ENCODE measurements around the gene RPRD1B. TPM values are rescaled to one million over a fixed set of nuclear protein-coding genes. Genes with fewer than 3 reads are reported as not detected.

RPRD1B gene
- total and polyA plus RNA-seq, 2 of the 4 experiments (the other 2 are of a cell fraction) = 8.4 to 9.9 TPM

DNA sequence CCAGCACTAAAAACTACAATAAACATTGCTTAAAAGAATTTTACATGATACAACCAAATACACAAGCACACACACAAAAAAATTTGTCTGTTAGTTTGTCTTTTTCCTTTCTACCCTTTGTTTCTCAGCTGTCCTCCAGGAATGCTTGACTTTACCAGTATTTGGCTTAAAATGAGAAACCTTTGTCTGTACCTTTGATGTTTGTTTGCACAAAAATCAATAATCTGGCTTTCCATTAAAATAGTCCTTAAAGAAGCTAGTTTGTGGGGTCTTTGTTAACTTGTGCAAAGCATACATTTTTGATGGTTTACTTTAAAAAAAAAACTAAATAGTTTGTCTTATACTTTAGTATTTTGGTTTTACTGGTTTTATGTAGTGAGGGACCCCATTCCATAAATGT, 49.3 kb downstream of the RPRD1B start:
- H3K18ac ChIP-seq (ENCODE audit: low read depth, low read length) = no peak overlapping the region; the same call in 1 of the 2 replicates
- H3K14ac ChIP-seq (replicated peaks; ENCODE audit: low read depth, low read length) = peak overlapping the region; percentile 43; the same call in 1 of the 2 replicates
- H3K56ac ChIP-seq (ENCODE audit: extremely low read depth, insufficient read depth, low read length) = no peak overlapping the region
- no peaks in the 10 kb centered on the region for H4K20me1 ChIP-seq (ENCODE audit: insufficient read depth, low read length)
- H4K5ac ChIP-seq (ENCODE audit: low read depth, low read length) = peak overlapping the region; percentile 54; the same call in 1 of the 2 replicates
- H4K91ac ChIP-seq (ENCODE audit: insufficient read depth, low read depth, low read length) = 0 out of 2 replicates have a peak overlapping the region, but pooled peaks have one; percentile 19
- intact Hi-C loops (cut with micrococcal nuclease) = loop anchor here (5.0 kb wide), 1 partner anchor 34 kb away; no protein-coding TSS in a partner anchor
- DNase-seq (no peak), ATAC-seq (ENCODE audit: low read depth) (no peak)
- H2BK5ac ChIP-seq (ENCODE audit: low read depth, low read length, poor library complexity, severe bottlenecking) = peak overlapping the region; percentile 68
- H3K9ac ChIP-seq (ENCODE audit: low read depth, low read length) = no peak overlapping the region
- H3K79me1 ChIP-seq (ENCODE audit: low read depth in 1 of 2, low read length in 2 of 2) = peaks cover 33 to 65% of the 10 kb centered on the region in 2 experiments
- dilution Hi-C loops (cut with HindIII; ENCODE audit: low sequenced_read_pairs, unreplicated experiment) = no loop called here
- H3K9me1 ChIP-seq (ENCODE audit: insufficient read depth, low read length) = peaks cover 27% of the 10 kb centered on the region
- no peak overlapping the region for H3K4me3 ChIP-seq (ENCODE audit: insufficient read depth, low read depth, low read length)
- peak overlapping the region; percentile 47 to 65; a peak in 3 of 4 replicates for H4K8ac ChIP-seq (ENCODE audit: low read depth in 2 of 2, low read length in 2 of 2)
- TF ChIP-seq NFE2L2 (IDR thresholded peaks at IDR 0.05; ENCODE audit: low read depth, low read length) = no peak
- ChIA-PET CTCF (interaction anchor here (0.7 to 1.2 kb wide), 2 partner anchors 9 to 338 kb away, joined by 5 to 10 read pairs; no protein-coding TSS in a partner anchor), POLR2A (ENCODE audit: unreplicated experiment) (no interaction called here)
- no TSS peak for BruUV-seq (replicated peaks)
- in situ Hi-C loops (cut with MboI; ENCODE audit: low sequenced_read_pairs) = no loop called here
- peak overlapping the region; percentile 16; the same call in 1 of the 2 replicates for H3K23ac ChIP-seq (ENCODE audit: low read depth, low read length)
- no peak overlapping the region for H2BK15ac ChIP-seq (ENCODE audit: low read depth, low read length)
- peaks cover 2% of the 10 kb centered on the region; the same call in 1 of the 2 replicates for H3K9me3 ChIP-seq (ENCODE audit: control insufficient read depth, insufficient read depth, low read length)
- no peak overlapping the region for H2AK9ac ChIP-seq (replicated peaks; ENCODE audit: low read depth, low read length, poor library complexity)
- H3K4me2 ChIP-seq (ENCODE audit: low read depth, low read length) = no peak overlapping the region
- H2AK5ac ChIP-seq (ENCODE audit: low read depth, low read length) = no peak overlapping the region
- H3K36me3 ChIP-seq (ENCODE audit: control insufficient read depth, insufficient read depth, low read length) = peaks cover 6% of the 10 kb centered on the region
- H3K27ac ChIP-seq (ENCODE audit: insufficient read depth, low read length) = peak overlapping the region; percentile 23; the same call in 1 of the 2 replicates
- no peak overlapping the region for H2AFZ ChIP-seq (replicated peaks; ENCODE audit: low read length, poor library complexity)
- peak overlapping the region; percentile 67; the same call in 1 of the 2 replicates for H3K4ac ChIP-seq (ENCODE audit: low read depth, low read length)
- H3K4me1 ChIP-seq (ENCODE audit: control insufficient read depth, insufficient read depth, low read length) = peaks cover 26% of the 10 kb centered on the region
- peak overlapping the region; percentile 54; the same call in 1 of the 2 replicates for H2BK20ac ChIP-seq (ENCODE audit: low read depth, low read length)
- peak overlapping the region; percentile 61 for H2BK120ac ChIP-seq (ENCODE audit: low read depth, low read length)
- H3K27me3 ChIP-seq (ENCODE audit: control insufficient read depth, insufficient read depth, low read length) = no peaks in the 10 kb centered on the region

Measured in IMR-90 (cell line).